GM12878 (cell line): ENCODE data around the gene DNMT3A. TPM values are rescaled to one million over a fixed set of nuclear protein-coding genes. Genes with fewer than 3 reads are reported as not detected.

Experiments
- ATAC-seq: fragments of 200-7000 bp; cut with Tn5 transposase; 3 replicates; pipeline ENCODE4 v1.9.1; 2020; ENCODE audit warnings: mild to moderate bottlenecking, moderate library complexity
- BruUV-seq: library from RNA; stranded (reverse); fragments of 400-500 nt; replicated peaks from 2 replicates; lab custom pipeline; 2021; lab: Mats Ljungman, UMichigan
- CTCF ChIA-PET: fragments of 300-600 bp; sonication (Branson Sonifier 250); formaldehyde crosslinking; extraction: SDS; loops from one replicate; lab custom pipeline; 2021; ENCODE audit warnings: inconsistent platforms; lab: Yijun Ruan, JAX
- POLR2A ChIA-PET: fragments of 350-600 bp; formaldehyde crosslinking; extraction: SDS; loops from one replicate; lab custom pipeline; 2021; ENCODE audit warnings: inconsistent platforms; lab: Charles Lee
- RAD21 ChIA-PET: fragments of 300-600 bp; sonication (Branson Sonifier 250); formaldehyde crosslinking; loops from one replicate; lab custom pipeline; 2023; ENCODE audit warnings: antibody characterized with exemption; ENCODE audit not compliant: unreplicated experiment; lab: Charles Lee
- SMC1A ChIA-PET: fragments of 300-600 bp; sonication (Branson Sonifier 250); formaldehyde crosslinking; loops from one replicate; lab custom pipeline; 2023; ENCODE audit not compliant: unreplicated experiment, uncharacterized antibody; lab: Charles Lee
- DNase-seq: peaks from one replicate; pipeline ENCODE4 v3.0.0-alpha.2; 2011; ENCODE audit warnings: low read depth, low spot score
- FAIRE-seq: peaks from 3 replicates; lab custom pipeline; 2011; peaks lifted over from hg19 to GRCh38; lab: Jason Lieb, UNC
- H2AFZ ChIP-seq: 2 replicates; pipeline ENCODE4 v1.6.0; 2011; ENCODE audit warnings: low read depth, low read length, control low read depth; ENCODE audit not compliant: control insufficient read depth
- H3K27ac ChIP-seq: 2 replicates; pipeline ENCODE4 v1.5.1; 2011; ENCODE audit warnings: control low read depth; ENCODE audit not compliant: control insufficient read depth, insufficient read depth
- H3K27me3 ChIP-seq, 2 experiments: replicated peaks in 1 of 2; 2 replicates each; pipeline versions ENCODE4 v1.6.0 to v1.6.1; 2011; ENCODE audit warnings: low read length in 1 of 2; ENCODE audit not compliant: control insufficient read depth in 2 of 2, insufficient read depth in 2 of 2
- H3K36me3 ChIP-seq, 2 experiments: 2 replicates each; pipeline ENCODE4 v1.5.1; 2011; ENCODE audit warnings: low read length in 1 of 2; ENCODE audit not compliant: control insufficient read depth in 2 of 2, insufficient read depth in 2 of 2
- H3K4me1 ChIP-seq: 2 replicates; pipeline ENCODE4 v1.6.1; 2011; ENCODE audit warnings: mild to moderate bottlenecking, low read length, moderate library complexity, mixed read lengths; ENCODE audit not compliant: control insufficient read depth, insufficient read depth
- H3K4me2 ChIP-seq: 2 replicates; pipeline ENCODE4 v1.6.0; 2011; ENCODE audit warnings: control low read depth; ENCODE audit not compliant: control insufficient read depth, insufficient read depth
- H3K4me3 ChIP-seq: fragments of 200-600 bp; sonication (generic); 2 replicates; pipeline ENCODE4 v1.5.1; 2016
- H3K79me2 ChIP-seq: 2 replicates; pipeline ENCODE4 v1.6.0; 2011; ENCODE audit warnings: low read length; ENCODE audit not compliant: control insufficient read depth, insufficient read depth
- H3K9ac ChIP-seq: 2 replicates; pipeline ENCODE4 v1.8.0; 2011; ENCODE audit warnings: low read length, control low read depth, mixed read lengths; ENCODE audit not compliant: control insufficient read depth, insufficient read depth
- H3K9me3 ChIP-seq: replicated peaks from 3 replicates; pipeline ENCODE4 v1.5.1; 2011; ENCODE audit warnings: mild to moderate bottlenecking, low read length; ENCODE audit not compliant: control insufficient read depth, insufficient read depth
- H4K20me1 ChIP-seq: 2 replicates; pipeline ENCODE4 v1.6.0; 2011; ENCODE audit not compliant: control insufficient read depth, insufficient read depth
- CBFB ChIP-seq: IDR thresholded peaks from 2 replicates; pipeline ENCODE4 v1.6.1; 2016; ENCODE audit warnings: antibody characterized with exemption, low read depth
- MTA2 ChIP-seq: fragments of 450-650 bp; IDR thresholded peaks from 2 replicates; pipeline ENCODE4 v1.6.1; 2016; ENCODE audit warnings: low read depth, mild to moderate bottlenecking, moderate library complexity
- NFXL1 ChIP-seq: fragments of 450-650 bp; IDR thresholded peaks from 2 replicates; pipeline ENCODE4 v1.6.1; 2017; ENCODE audit warnings: antibody characterized with exemption, mild to moderate bottlenecking, borderline replicate concordance
- SRF ChIP-seq, 2 experiments: IDR thresholded peaks; 2 replicates each; pipeline ENCODE4 v1.6.1; 2011; ENCODE audit warnings: low read depth in 2 of 2, low read length in 2 of 2, mild to moderate bottlenecking in 1 of 2, moderate library complexity in 1 of 2
- WGBS: methylation state at CpG from one replicate; pipeline ENCODE4 v1.1.6; 2016; ENCODE audit warnings: low lambda C conversion rate; ENCODE audit not compliant: insufficient replicate concordance, insufficient coverage; ENCODE audit errors: missing lambda C conversion rate; 5-methylcytosine and 5-hydroxymethylcytosine counted together
- in situ Hi-C: fragments of 300-500 bp; cut with MboI; formaldehyde crosslinking; loops from 9 replicates; pipeline ENCODE4 v1.14.3; 2018; ENCODE audit warnings: mixed read lengths
- intact Hi-C: fragments of 100-400 bp; cut with micrococcal nuclease; formaldehyde crosslinking; loops from one replicate; pipeline ENCODE4 v1.14.2; 2022; ENCODE audit not compliant: unreplicated experiment
- polyA plus RNA-seq, 11 experiments: library from polyadenylated mRNA; depleted of rRNA in 4 of 11; unstranded in 6 of 11; stranded (reverse) in 5 of 11; fragments of >200 nt; fragmentation: Nextera tagmentation in 4 of 11; fragmentation: Illumina TruSeq in 1 of 11; extraction: Ambion mirVana in 4 of 11; extraction: Trizol in 1 of 11; gene quantifications; 1 replicate in 1 of 11; 2 replicates in 10 of 11; pipeline versions ENCODE4 v1.2.1 to v1.2.3, GENCODE V29; 2011 to 2016; ENCODE audit warnings: inconsistent platforms in 2 of 11, missing spikeins in 2 of 11, low read depth in 1 of 11
- total RNA-seq, 4 experiments: library from RNA; depleted of rRNA in 3 of 4; stranded (reverse); fragments of >200 nt in 3 of 4; fragmentation: Illumina TruSeq in 1 of 4; extraction: Trizol in 1 of 4; gene quantifications; 2 replicates each; pipeline versions ENCODE4 v1.2.1 to v1.2.3, GENCODE V29; 2013 to 2021
- TF ChIP-seq, protein P1 (sequence below): fragments of 450-650 bp; formaldehyde crosslinking; IDR thresholded peaks from 2 replicates; pipeline ENCODE4 v1.5.0; 2022; ENCODE audit warnings: mild to moderate bottlenecking, missing genetic modification characterization
- TF ChIP-seq, protein P2 (sequence below): fragments of 450-650 bp; IDR thresholded peaks from 2 replicates; pipeline ENCODE4 v1.6.1; 2014; ENCODE audit warnings: mild to moderate bottlenecking
- TF ChIP-seq, protein P3 (sequence below): fragments of 450-650 bp; IDR thresholded peaks from 2 replicates; pipeline ENCODE4 v1.6.1; 2017; ENCODE audit warnings: borderline replicate concordance

The DNMT3A gene
- total and polyA plus RNA-seq, 10 of the 15 experiments (the other 5 are each of a cell fraction or from before 2014, with no cell fraction given) = 7.4 to 51.6 (median 17.4) TPM

DNA sequence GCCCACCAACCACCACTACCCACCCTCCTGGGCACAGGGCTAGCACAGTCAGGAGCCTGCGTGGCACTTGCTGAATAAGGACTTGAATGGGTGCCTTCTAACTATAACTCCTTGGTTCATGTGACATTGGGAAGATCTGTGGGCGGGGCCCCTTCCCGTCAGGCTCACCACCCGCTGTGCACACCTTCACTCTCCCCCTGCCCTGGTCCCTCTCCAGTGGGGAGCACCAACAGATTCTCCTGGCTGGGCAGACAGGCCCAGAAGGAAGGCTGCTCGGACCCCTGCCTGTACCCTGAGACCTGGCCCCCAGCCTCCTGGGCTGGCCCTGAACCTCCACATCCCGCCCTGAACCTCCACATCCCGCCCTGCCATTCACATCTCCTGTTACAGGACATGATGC, 139.9 kb downstream of the DNMT3A start:
- CTCF ChIA-PET = interaction anchor here (7.1 kb wide), 1 partner anchor 25 kb away, joined by 36 read pairs; no protein-coding TSS in a partner anchor
- no peak for ATAC-seq

More for the DNA sequence above, 139.9 kb downstream of the DNMT3A start:
- FAIRE-seq (no peak), DNase-seq (no peak)
- ChIA-PET SMC1A (no interaction called here), POLR2A (interaction anchor here (0.5 kb wide), 1 partner anchor 9 kb away, joined by 7 read pairs; no protein-coding TSS in a partner anchor), RAD21 (no interaction called here)
- Histone ChIP-seq H2AFZ (no peak overlapping the region), H3K4me3 (no peak overlapping the region), H3K27me3 (no peaks in the 10 kb centered on the region), H3K4me2 (no peak overlapping the region), H3K79me2 (no peaks in the 10 kb centered on the region), H3K27ac (no peak overlapping the region), H3K9me3 (no peaks in the 10 kb centered on the region), H3K4me1 (peaks cover 10% of the 10 kb centered on the region), H3K9ac (no peak overlapping the region), H3K36me3 (no peaks in the 10 kb centered on the region), H4K20me1 (no peaks in the 10 kb centered on the region)
- no TSS peak for BruUV-seq
- 100% methylated on average over 7 of the region's 7 CpGs for WGBS
- TF ChIP-seq NFXL1 (no peak), CBFB (no peak), SRF (IDR thresholded peaks at IDR 0.05; ENCODE audit: low read depth in 2 of 2, low read length in 2 of 2) (no peak), MTA2 (no peak)
- TF ChIP-seq, protein P1, sequence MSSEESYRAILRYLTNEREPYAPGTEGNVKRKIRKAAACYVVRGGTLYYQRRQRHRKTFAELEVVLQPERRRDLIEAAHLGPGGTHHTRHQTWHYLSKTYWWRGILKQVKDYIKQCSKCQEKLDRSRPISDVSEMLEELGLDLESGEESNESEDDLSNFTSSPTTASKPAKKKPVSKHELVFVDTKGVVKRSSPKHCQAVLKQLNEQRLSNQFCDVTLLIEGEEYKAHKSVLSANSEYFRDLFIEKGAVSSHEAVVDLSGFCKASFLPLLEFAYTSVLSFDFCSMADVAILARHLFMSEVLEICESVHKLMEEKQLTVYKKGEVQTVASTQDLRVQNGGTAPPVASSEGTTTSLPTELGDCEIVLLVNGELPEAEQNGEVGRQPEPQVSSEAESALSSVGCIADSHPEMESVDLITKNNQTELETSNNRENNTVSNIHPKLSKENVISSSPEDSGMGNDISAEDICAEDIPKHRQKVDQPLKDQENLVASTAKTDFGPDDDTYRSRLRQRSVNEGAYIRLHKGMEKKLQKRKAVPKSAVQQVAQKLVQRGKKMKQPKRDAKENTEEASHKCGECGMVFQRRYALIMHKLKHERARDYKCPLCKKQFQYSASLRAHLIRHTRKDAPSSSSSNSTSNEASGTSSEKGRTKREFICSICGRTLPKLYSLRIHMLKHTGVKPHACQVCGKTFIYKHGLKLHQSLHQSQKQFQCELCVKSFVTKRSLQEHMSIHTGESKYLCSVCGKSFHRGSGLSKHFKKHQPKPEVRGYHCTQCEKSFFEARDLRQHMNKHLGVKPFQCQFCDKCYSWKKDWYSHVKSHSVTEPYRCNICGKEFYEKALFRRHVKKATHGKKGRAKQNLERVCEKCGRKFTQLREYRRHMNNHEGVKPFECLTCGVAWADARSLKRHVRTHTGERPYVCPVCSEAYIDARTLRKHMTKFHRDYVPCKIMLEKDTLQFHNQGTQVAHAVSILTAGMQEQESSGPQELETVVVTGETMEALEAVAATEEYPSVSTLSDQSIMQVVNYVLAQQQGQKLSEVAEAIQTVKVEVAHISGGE = no peak
- TF ChIP-seq, protein P2, sequence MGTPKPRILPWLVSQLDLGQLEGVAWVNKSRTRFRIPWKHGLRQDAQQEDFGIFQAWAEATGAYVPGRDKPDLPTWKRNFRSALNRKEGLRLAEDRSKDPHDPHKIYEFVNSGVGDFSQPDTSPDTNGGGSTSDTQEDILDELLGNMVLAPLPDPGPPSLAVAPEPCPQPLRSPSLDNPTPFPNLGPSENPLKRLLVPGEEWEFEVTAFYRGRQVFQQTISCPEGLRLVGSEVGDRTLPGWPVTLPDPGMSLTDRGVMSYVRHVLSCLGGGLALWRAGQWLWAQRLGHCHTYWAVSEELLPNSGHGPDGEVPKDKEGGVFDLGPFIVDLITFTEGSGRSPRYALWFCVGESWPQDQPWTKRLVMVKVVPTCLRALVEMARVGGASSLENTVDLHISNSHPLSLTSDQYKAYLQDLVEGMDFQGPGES = no peak
- TF ChIP-seq, protein P3, sequence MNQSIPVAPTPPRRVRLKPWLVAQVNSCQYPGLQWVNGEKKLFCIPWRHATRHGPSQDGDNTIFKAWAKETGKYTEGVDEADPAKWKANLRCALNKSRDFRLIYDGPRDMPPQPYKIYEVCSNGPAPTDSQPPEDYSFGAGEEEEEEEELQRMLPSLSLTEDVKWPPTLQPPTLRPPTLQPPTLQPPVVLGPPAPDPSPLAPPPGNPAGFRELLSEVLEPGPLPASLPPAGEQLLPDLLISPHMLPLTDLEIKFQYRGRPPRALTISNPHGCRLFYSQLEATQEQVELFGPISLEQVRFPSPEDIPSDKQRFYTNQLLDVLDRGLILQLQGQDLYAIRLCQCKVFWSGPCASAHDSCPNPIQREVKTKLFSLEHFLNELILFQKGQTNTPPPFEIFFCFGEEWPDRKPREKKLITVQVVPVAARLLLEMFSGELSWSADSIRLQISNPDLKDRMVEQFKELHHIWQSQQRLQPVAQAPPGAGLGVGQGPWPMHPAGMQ = no peak
- in situ Hi-C loops (no loop called here), intact Hi-C loops (no loop called here)
